IMR-90 (cell line): Measurements from ENCODE around the gene MAGEB17.

Experiments used
- CTCF ChIP-seq: conservative IDR thresholded peaks from 2 replicates; pipeline ENCODE4 v1.5.1; 2012; ENCODE audit warnings: mild to moderate bottlenecking, low read depth, low read length, improper control_type of control experiment
- MAFK ChIP-seq: IDR thresholded peaks from 2 replicates; pipeline ENCODE4 v1.6.1; 2012; ENCODE audit warnings: low read depth, low read length, improper control_type of control experiment
- POLR2A ChIP-seq: IDR thresholded peaks from 2 replicates; pipeline ENCODE4 v1.6.1; 2012; ENCODE audit warnings: mild to moderate bottlenecking, low read depth, low read length

GRCh38 chrX:16205840-16206239, 38.6 kb downstream of the MAGEB17 start:
- no peak for TF ChIP-seq POLR2A
- no peak for TF ChIP-seq CTCF
- TF ChIP-seq MAFK = no peak
